Mononuclear cell (primary cell): Measurements from ENCODE around the gene CIDEA. TPM values are rescaled to one million over a fixed set of nuclear protein-coding genes. Genes with fewer than 3 reads are reported as not detected.

Experiments used
- H3K27me3 ChIP-seq: 2 replicates; pipeline ENCODE4 v1.6.0; 2011; ENCODE audit warnings: low read length, control low read depth; ENCODE audit not compliant: insufficient read depth
- H3K4me1 ChIP-seq: 2 replicates; pipeline ENCODE4 v1.5.1; 2011; ENCODE audit warnings: mild to moderate bottlenecking, low read length, control low read depth; ENCODE audit not compliant: insufficient read depth
- H3K4me3 ChIP-seq: 2 replicates; pipeline ENCODE4 v1.5.1; 2011; ENCODE audit warnings: mild to moderate bottlenecking, low read length, moderate library complexity
- H3K9me3 ChIP-seq: 2 replicates; pipeline ENCODE4 v1.5.1; 2011; ENCODE audit warnings: low read depth, mild to moderate bottlenecking, control low read depth, low read length
- total RNA-seq: library from RNA; depleted of rRNA; stranded (reverse); fragments of >200 nt; gene quantifications from one replicate; pipeline ENCODE4 v1.2.3, GENCODE V29; 2012

Gene CIDEA
- total RNA-seq, 1 donor: not detected

GRCh38 chr18:12252061-12252460, 2.1 kb upstream of the CIDEA start:
- no peak overlapping the region for H3K4me3 ChIP-seq
- H3K4me1 ChIP-seq: no peaks in the 10 kb centered on the region
- peaks cover 30% of the 10 kb centered on the region for H3K27me3 ChIP-seq

GRCh38 chr18:12253027-12253426, 1.1 kb upstream of the CIDEA start:
- Histone ChIP-seq H3K4me3 (no peak overlapping the region), H3K27me3 (peaks cover 30% of the 10 kb centered on the region), H3K9me3 (no peaks in the 10 kb centered on the region), H3K4me1 (no peaks in the 10 kb centered on the region)

More at GRCh38 chr18:12252061-12252460, 2.1 kb upstream of the CIDEA start:
- no peaks in the 10 kb centered on the region for H3K9me3 ChIP-seq

- no peaks in the 10 kb centered on the region for H3K4me1 ChIP-seq
- H3K4me3 ChIP-seq: no peak overlapping the region
- peaks cover 30% of the 10 kb centered on the region for H3K27me3 ChIP-seq
- H3K9me3 ChIP-seq: no peaks in the 10 kb centered on the region
These were observed 462 bp upstream of the CIDEA start for GRCh38 chr18:12253663-12254135.

- Histone ChIP-seq H3K4me3 (no peak overlapping the region), H3K4me1 (no peaks in the 10 kb centered on the region), H3K27me3 (peaks cover 30% of the 10 kb centered on the region), H3K9me3 (no peaks in the 10 kb centered on the region)
These were observed 805 bp downstream of the CIDEA start for GRCh38 chr18:12254820-12255511.

- Histone ChIP-seq H3K9me3 (no peaks in the 10 kb centered on the region), H3K27me3 (peaks cover 30% of the 10 kb centered on the region), H3K4me1 (no peaks in the 10 kb centered on the region), H3K4me3 (no peak overlapping the region)
These were observed 1.5 kb downstream of the CIDEA start for GRCh38 chr18:12255626-12256026.

GRCh38 chr18:12256951-12257350, 2.8 kb downstream of the CIDEA start:
- Histone ChIP-seq H3K9me3 (no peaks in the 10 kb centered on the region), H3K27me3 (peaks cover 30% of the 10 kb centered on the region), H3K4me3 (no peak overlapping the region), H3K4me1 (no peaks in the 10 kb centered on the region)

- no peaks in the 10 kb centered on the region for H3K9me3 ChIP-seq
- peaks cover 24% of the 10 kb centered on the region for H3K27me3 ChIP-seq
- H3K4me3 ChIP-seq: no peak overlapping the region
- no peaks in the 10 kb centered on the region for H3K4me1 ChIP-seq
These were observed 4.0 kb downstream of the CIDEA start for GRCh38 chr18:12257996-12258718.

- Histone ChIP-seq H3K27me3 (peaks cover 15% of the 10 kb centered on the region), H3K4me3 (no peak overlapping the region), H3K9me3 (no peaks in the 10 kb centered on the region), H3K4me1 (no peaks in the 10 kb centered on the region)
These were observed 4.9 kb downstream of the CIDEA start for GRCh38 chr18:12258719-12259705.

- Histone ChIP-seq H3K4me3 (no peak overlapping the region), H3K27me3 (no peaks in the 10 kb centered on the region), H3K9me3 (no peaks in the 10 kb centered on the region), H3K4me1 (no peaks in the 10 kb centered on the region)
These were observed 8.6 kb downstream of the CIDEA start for GRCh38 chr18:12262748-12263147.

- H3K4me3 ChIP-seq: no peak overlapping the region
- no peaks in the 10 kb centered on the region for H3K27me3 ChIP-seq
- H3K4me1 ChIP-seq: no peaks in the 10 kb centered on the region
- H3K9me3 ChIP-seq: no peaks in the 10 kb centered on the region
These were observed 10.7 kb downstream of the CIDEA start for GRCh38 chr18:12264864-12265263.

GRCh38 chr18:12271376-12272235, 17.4 kb downstream of the CIDEA start:
- peak overlapping the region; percentile 3 for H3K4me3 ChIP-seq
- H3K9me3 ChIP-seq: no peaks in the 10 kb centered on the region
- H3K4me1 ChIP-seq: peaks cover 4% of the 10 kb centered on the region
- no peaks in the 10 kb centered on the region for H3K27me3 ChIP-seq

GRCh38 chr18:12274793-12275192, 20.6 kb downstream of the CIDEA start:
- peaks cover 4% of the 10 kb centered on the region for H3K4me1 ChIP-seq
- H3K4me3 ChIP-seq: no peak overlapping the region
- H3K27me3 ChIP-seq: no peaks in the 10 kb centered on the region
- no peaks in the 10 kb centered on the region for H3K9me3 ChIP-seq

- Histone ChIP-seq H3K4me1 (no peaks in the 10 kb centered on the region), H3K4me3 (no peak overlapping the region), H3K27me3 (no peaks in the 10 kb centered on the region)
These were observed 22.8 kb downstream of the CIDEA start for GRCh38 chr18:12276736-12277554.

More at GRCh38 chr18:12276736-12277554, 22.8 kb downstream of the CIDEA start:
- no peaks in the 10 kb centered on the region for H3K9me3 ChIP-seq
